OCI-LY1 (cell line): Measurements from ENCODE around the gene LPCAT2.

Source experiments
- H2AFZ ChIP-seq: fragments of 200-600 bp; sonication (generic), shearing (Covaris generic); 2 replicates; pipeline ENCODE4 v1.6.0; 2014; ENCODE audit warnings: antibody characterized with exemption, mild to moderate bottlenecking, low read length
- H3F3A ChIP-seq: fragments of 200-600 bp; sonication (generic), shearing (Covaris generic); 2 replicates; pipeline ENCODE4 v1.6.0; 2014; ENCODE audit warnings: mild to moderate bottlenecking, antibody characterized with exemption, low read length, moderate library complexity; ENCODE audit not compliant: insufficient read depth
- H3K27ac ChIP-seq: fragments of 200-600 bp; sonication (generic); 2 replicates; pipeline ENCODE4 v1.5.1; 2014; ENCODE audit warnings: low read length, mixed run types, mild to moderate bottlenecking, low read depth; ENCODE audit not compliant: poor library complexity, severe bottlenecking
- H3K27me3 ChIP-seq: fragments of 200-600 bp; sonication (generic); 2 replicates; pipeline ENCODE4 v1.6.0; 2014; ENCODE audit warnings: antibody characterized with exemption, mild to moderate bottlenecking, low read length, moderate library complexity; ENCODE audit not compliant: insufficient read depth
- H3K36me3 ChIP-seq: fragments of 200-600 bp; sonication (generic); 2 replicates; pipeline ENCODE4 v1.6.1; 2014; ENCODE audit warnings: mild to moderate bottlenecking, antibody characterized with exemption, low read length, moderate library complexity, mixed read lengths; ENCODE audit not compliant: insufficient read depth
- H3K4me1 ChIP-seq: fragments of 200-600 bp; sonication (generic); 2 replicates; pipeline ENCODE4 v1.5.1; 2014; ENCODE audit warnings: mild to moderate bottlenecking, low read length, moderate library complexity; ENCODE audit not compliant: insufficient read depth, severe bottlenecking
- H3K4me2 ChIP-seq: fragments of 200-600 bp; sonication (generic), shearing (Covaris generic); 2 replicates; pipeline ENCODE4 v1.6.1; 2014; ENCODE audit warnings: low read length
- H3K4me3 ChIP-seq: fragments of 200-600 bp; sonication (generic); 2 replicates; pipeline ENCODE4 v1.5.1; 2014; ENCODE audit warnings: low read length, low read depth, mild to moderate bottlenecking, mixed read lengths; ENCODE audit not compliant: poor library complexity, severe bottlenecking
- H3K79me2 ChIP-seq: fragments of 200-600 bp; shearing (Covaris generic); 2 replicates; pipeline ENCODE4 v1.6.1; 2016; ENCODE audit warnings: mixed run types, low read length, mixed read lengths; ENCODE audit not compliant: insufficient read depth
- H3K9ac ChIP-seq: fragments of 200-600 bp; sonication (generic), shearing (Covaris generic); 2 replicates; pipeline ENCODE4 v1.6.1; 2014; ENCODE audit warnings: mild to moderate bottlenecking, low read length, mixed read lengths
- H3K9me2 ChIP-seq: fragments of 200-600 bp; sonication (generic), shearing (Covaris generic); 2 replicates; pipeline ENCODE4 v1.6.1; 2014; ENCODE audit warnings: low read depth, mild to moderate bottlenecking, low read length, mixed read lengths
- H3K9me3 ChIP-seq: fragments of 200-600 bp; shearing (Covaris generic); 2 replicates; pipeline ENCODE4 v1.6.1; 2014; ENCODE audit warnings: low read length, mixed read lengths
- H4K20me1 ChIP-seq: fragments of 200-600 bp; sonication (generic), shearing (Covaris generic); 2 replicates; pipeline ENCODE4 v1.6.0; 2016; ENCODE audit warnings: mild to moderate bottlenecking, low read length; ENCODE audit not compliant: insufficient read depth
- CTCF ChIP-seq: fragments of 200-600 bp; sonication (generic), shearing (Covaris generic); IDR thresholded peaks from 2 replicates; pipeline ENCODE4 v1.5.1; 2017; ENCODE audit warnings: mild to moderate bottlenecking, antibody characterized with exemption, low read length, moderate library complexity, mixed read lengths
- EZH2 ChIP-seq: fragments of 200-600 bp; sonication (generic), shearing (Covaris generic); IDR thresholded peaks from 2 replicates; pipeline ENCODE4 v1.8.0; 2017; ENCODE audit warnings: borderline replicate concordance, mixed run types, mild to moderate bottlenecking, antibody characterized with exemption, low read length, moderate library complexity, mixed read lengths

The LPCAT2 gene

DNA sequence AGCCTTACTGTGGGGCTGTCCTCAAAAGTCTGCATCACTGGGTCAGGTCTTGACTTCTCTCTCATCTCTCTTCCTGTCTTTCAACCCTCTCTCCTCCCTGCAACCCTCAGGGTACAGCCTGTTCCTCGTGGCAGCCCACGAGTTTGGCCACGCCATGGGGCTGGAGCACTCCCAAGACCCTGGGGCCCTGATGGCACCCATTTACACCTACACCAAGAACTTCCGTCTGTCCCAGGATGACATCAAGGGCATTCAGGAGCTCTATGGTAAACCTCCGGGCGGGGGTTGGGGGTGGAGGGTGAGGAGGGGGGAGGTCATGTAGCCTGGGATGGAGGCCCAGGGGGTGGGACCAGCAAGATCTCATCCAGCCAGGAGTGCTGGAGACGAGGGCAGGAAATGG is 17.2 kb upstream of the LPCAT2 start:
- H3K4me3 ChIP-seq, result no peak overlapping the region
- H3K9ac ChIP-seq, result no peak overlapping the region
- no peaks in the 10 kb centered on the region for H3K9me2 ChIP-seq
- H3K79me2 ChIP-seq, result no peaks in the 10 kb centered on the region
- H3K4me2 ChIP-seq, result no peak overlapping the region
- H3K27me3 ChIP-seq, result no peaks in the 10 kb centered on the region
- H3F3A ChIP-seq, result no peaks in the 10 kb centered on the region
- no peak for TF ChIP-seq CTCF
- no peak for TF ChIP-seq EZH2
- no peaks in the 10 kb centered on the region for H3K36me3 ChIP-seq
- no peaks in the 10 kb centered on the region for H3K4me1 ChIP-seq
- no peak overlapping the region for H3K27ac ChIP-seq
- no peak overlapping the region for H2AFZ ChIP-seq
- no peaks in the 10 kb centered on the region for H3K9me3 ChIP-seq
- H4K20me1 ChIP-seq, result no peaks in the 10 kb centered on the region

- no peaks in the 10 kb centered on the region for H3K9me3 ChIP-seq
- H3K4me1 ChIP-seq, result no peaks in the 10 kb centered on the region
- H3F3A ChIP-seq, result no peaks in the 10 kb centered on the region
- H3K9ac ChIP-seq, result no peak overlapping the region
- H3K9me2 ChIP-seq, result no peaks in the 10 kb centered on the region
- H4K20me1 ChIP-seq, result no peaks in the 10 kb centered on the region
- no peak overlapping the region for H2AFZ ChIP-seq
- no peak overlapping the region for H3K27ac ChIP-seq
- no peak for TF ChIP-seq CTCF
- no peak for TF ChIP-seq EZH2
- H3K4me3 ChIP-seq, result no peak overlapping the region
- H3K36me3 ChIP-seq, result no peaks in the 10 kb centered on the region
- H3K4me2 ChIP-seq, result no peak overlapping the region
- H3K79me2 ChIP-seq, result no peaks in the 10 kb centered on the region
- H3K27me3 ChIP-seq, result no peaks in the 10 kb centered on the region
These were observed 16.0 kb upstream of the LPCAT2 start for GRCh38 chr16:55492756-55493380.

- Histone ChIP-seq H3K9ac (no peak overlapping the region), H3K4me1 (no peaks in the 10 kb centered on the region), H3K4me2 (no peak overlapping the region), H3K79me2 (no peaks in the 10 kb centered on the region), H3K36me3 (no peaks in the 10 kb centered on the region), H3K27me3 (no peaks in the 10 kb centered on the region), H3K9me3 (no peaks in the 10 kb centered on the region), H3K27ac (no peak overlapping the region), H3F3A (no peaks in the 10 kb centered on the region), H2AFZ (no peak overlapping the region), H3K9me2 (no peaks in the 10 kb centered on the region), H3K4me3 (no peak overlapping the region), H4K20me1 (no peaks in the 10 kb centered on the region)
- TF ChIP-seq CTCF (no peak), EZH2 (no peak)
These were observed 13.9 kb upstream of the LPCAT2 start for GRCh38 chr16:55494994-55495421.
